Measurements from ENCODE around the gene APOBEC3G. TPM values are rescaled to one million over a fixed set of nuclear protein-coding genes. Genes with fewer than 3 reads are reported as not detected.

Gene APOBEC3G
- total and polyA plus RNA-seq, 12 donors: 1.9 to 17.7 (median 3.1) TPM

- H3K27me3 ChIP-seq: no peaks in the 10 kb centered on the region
- peaks cover 0 to 37% (median 0%) of the 10 kb centered on the region in 9 donors for H3K36me3 ChIP-seq
- WGBS, 2 donors: 82 to 86% methylated on average over 8 of the region's 8 CpGs
- H3K4me1 ChIP-seq: peaks cover 0 to 12% (median 12%) of the 10 kb centered on the region in 9 donors
- H3K4me3 ChIP-seq: no peak overlapping the region
- no peak for DNase-seq
- ATAC-seq: no peak
- no peak overlapping the region for H3K27ac ChIP-seq
- intact Hi-C loops (cut with DNase I): no loop called here
- no peak for TF ChIP-seq CTCF (IDR thresholded peaks at IDR 0.05)
- H3K9me3 ChIP-seq: no peaks in the 10 kb centered on the region
These were observed 4.5 kb downstream of the APOBEC3G start for GRCh38 chr22:39081598-39081997.

- DNase-seq (no peak), ATAC-seq (no peak)
- Histone ChIP-seq H3K27ac (no peak overlapping the region), H3K27me3 (no peaks in the 10 kb centered on the region), H3K4me1 (peaks cover 0 to 9% (median 0%) of the 10 kb centered on the region in 9 donors), H3K4me3 (no peak overlapping the region), H3K36me3 (peaks cover 0 to 40% (median 0%) of the 10 kb centered on the region in 9 donors), H3K9me3 (no peaks in the 10 kb centered on the region)
- intact Hi-C loops (cut with DNase I): no loop called here
- no peak for TF ChIP-seq CTCF (IDR thresholded peaks at IDR 0.05)
- 88% methylated on average over 14 of the region's 14 CpGs for WGBS, 2 donors
These were observed 6.4 kb downstream of the APOBEC3G start for GRCh38 chr22:39083212-39084165.

GRCh38 chr22:39084666-39085065, 7.6 kb downstream of the APOBEC3G start:
- Histone ChIP-seq H3K4me3 (no peak overlapping the region), H3K27me3 (no peaks in the 10 kb centered on the region), H3K4me1 (peaks cover 0 to 9% (median 3%) of the 10 kb centered on the region in 9 donors), H3K27ac (no peak overlapping the region), H3K36me3 (peaks cover 0 to 39% (median 0%) of the 10 kb centered on the region in 9 donors), H3K9me3 (no peaks in the 10 kb centered on the region)
- no peak for ATAC-seq
- intact Hi-C loops (cut with DNase I): no loop called here
- no peak for DNase-seq
- no peak for TF ChIP-seq CTCF (IDR thresholded peaks at IDR 0.05)
- WGBS, 2 donors: 91 to 92% methylated on average over 7 to 8 of the region's 8 CpGs

GRCh38 chr22:39087098-39087497, 10.0 kb downstream of the APOBEC3G start:
- Histone ChIP-seq H3K4me1 (peaks cover 0 to 14% (median 5%) of the 10 kb centered on the region in 9 donors), H3K27me3 (peaks cover 0 to 4% (median 0%) of the 10 kb centered on the region in 7 donors), H3K4me3 (no peak overlapping the region), H3K9me3 (no peaks in the 10 kb centered on the region), H3K27ac (no peak overlapping the region), H3K36me3 (peaks cover 0 to 22% (median 0%) of the 10 kb centered on the region in 9 donors)
- WGBS, 2 donors: 87 to 93% methylated on average over 6 of the region's 6 CpGs
- no peak for TF ChIP-seq CTCF (IDR thresholded peaks at IDR 0.05)
- no peak for DNase-seq
- intact Hi-C loops (cut with DNase I): no loop called here
- ATAC-seq: no peak
